RWPE1 (cell line): Measurements from ENCODE around the gene LCNL1.

ENCODE experiments used
- CTCF ChIA-PET: fragments of 350-600 bp; sonication (Branson Sonifier 250); formaldehyde crosslinking; extraction: SDS; loops from one replicate; lab custom pipeline; 2021; lab: Yijun Ruan, JAX
- POLR2A ChIA-PET: fragments of 400-600 bp; formaldehyde crosslinking; extraction: SDS; loops from one replicate; lab custom pipeline; 2020; ENCODE audit warnings: antibody characterized with exemption; ENCODE audit not compliant: low non-redundant PET; lab: Yijun Ruan, JAX
- DNase-seq: peaks from one replicate; pipeline ENCODE4 v3.0.0; 2012; ENCODE audit warnings: low spot score
- H3K27ac ChIP-seq: fragments of 450-650 bp; 2 replicates; pipeline ENCODE4 v1.5.1; 2017
- TF ChIP-seq, protein P1 (sequence below): fragments of 450-650 bp; conservative IDR thresholded peaks from 2 replicates; pipeline ENCODE4 v1.5.1; 2017; ENCODE audit warnings: low read depth, mild to moderate bottlenecking

LCNL1 gene

GRCh38 chr9:137021568-137021978 is 38.8 kb downstream of the LCNL1 start:
- CTCF ChIA-PET: interaction anchor here (0.7 to 6.1 kb wide), 3 partner anchors 13 to 76 kb away, joined by 4 to 36 read pairs (median 5); no protein-coding TSS in a partner anchor
- TF ChIP-seq, protein P1, sequence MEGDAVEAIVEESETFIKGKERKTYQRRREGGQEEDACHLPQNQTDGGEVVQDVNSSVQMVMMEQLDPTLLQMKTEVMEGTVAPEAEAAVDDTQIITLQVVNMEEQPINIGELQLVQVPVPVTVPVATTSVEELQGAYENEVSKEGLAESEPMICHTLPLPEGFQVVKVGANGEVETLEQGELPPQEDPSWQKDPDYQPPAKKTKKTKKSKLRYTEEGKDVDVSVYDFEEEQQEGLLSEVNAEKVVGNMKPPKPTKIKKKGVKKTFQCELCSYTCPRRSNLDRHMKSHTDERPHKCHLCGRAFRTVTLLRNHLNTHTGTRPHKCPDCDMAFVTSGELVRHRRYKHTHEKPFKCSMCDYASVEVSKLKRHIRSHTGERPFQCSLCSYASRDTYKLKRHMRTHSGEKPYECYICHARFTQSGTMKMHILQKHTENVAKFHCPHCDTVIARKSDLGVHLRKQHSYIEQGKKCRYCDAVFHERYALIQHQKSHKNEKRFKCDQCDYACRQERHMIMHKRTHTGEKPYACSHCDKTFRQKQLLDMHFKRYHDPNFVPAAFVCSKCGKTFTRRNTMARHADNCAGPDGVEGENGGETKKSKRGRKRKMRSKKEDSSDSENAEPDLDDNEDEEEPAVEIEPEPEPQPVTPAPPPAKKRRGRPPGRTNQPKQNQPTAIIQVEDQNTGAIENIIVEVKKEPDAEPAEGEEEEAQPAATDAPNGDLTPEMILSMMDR: no peak

GRCh38 chr9:137021979-137022661 is 39.3 kb downstream of the LCNL1 start:
- peak overlapping the region; percentile 81 for H3K27ac ChIP-seq
- ChIA-PET CTCF (interaction anchor here (0.6 to 6.1 kb wide), 3 partner anchors 13 to 63 kb away, joined by 3 to 36 read pairs (median 7); no protein-coding TSS in a partner anchor), POLR2A (interaction anchor here (0.6 kb wide), 1 partner anchor 205 kb away, joined by 3 read pairs; no protein-coding TSS in a partner anchor)
- DNase-seq: peak; percentile 95
- TF ChIP-seq, protein P1: no peak

More at GRCh38 chr9:137021568-137021978, 38.8 kb downstream of the LCNL1 start:
- POLR2A ChIA-PET: interaction anchor here (0.6 kb wide), 1 partner anchor 205 kb away, joined by 3 read pairs; no protein-coding TSS in a partner anchor
- peak overlapping the region; percentile 47 for H3K27ac ChIP-seq
- DNase-seq: no peak

- H3K27ac ChIP-seq: peak overlapping the region; percentile 81
- ChIA-PET CTCF (interaction anchor here (0.6 to 6.1 kb wide), 3 partner anchors 12 to 62 kb away, joined by 3 to 36 read pairs (median 7); no protein-coding TSS in a partner anchor), POLR2A (no interaction called here)
- TF ChIP-seq, protein P1: no peak
- DNase-seq: no peak
Measured at GRCh38 chr9:137022662-137023008, 39.8 kb downstream of the LCNL1 start.

DNA sequence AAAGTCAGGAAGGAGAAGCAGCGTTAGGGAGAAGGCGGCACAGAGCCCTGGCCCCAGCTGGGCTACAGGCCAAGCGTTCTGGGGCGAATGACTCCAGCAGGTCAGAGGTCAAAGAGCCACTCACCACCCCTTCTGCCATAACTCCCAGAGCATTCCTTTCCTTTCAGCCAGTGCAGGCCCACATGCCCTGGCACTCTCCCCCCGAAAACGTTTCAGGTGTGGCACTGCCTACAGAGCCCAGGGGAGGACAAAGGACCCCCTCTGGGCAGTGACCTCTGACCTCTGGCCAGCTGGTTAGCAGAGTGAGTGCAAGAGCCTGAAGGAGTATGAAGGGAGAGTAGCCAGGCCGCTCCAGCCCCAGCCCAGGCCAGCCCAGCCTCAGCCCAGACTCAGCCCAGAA is 40.4 kb downstream of the LCNL1 start:
- peak overlapping the region; percentile 81 for H3K27ac ChIP-seq
- TF ChIP-seq, protein P1: no peak

DNA sequence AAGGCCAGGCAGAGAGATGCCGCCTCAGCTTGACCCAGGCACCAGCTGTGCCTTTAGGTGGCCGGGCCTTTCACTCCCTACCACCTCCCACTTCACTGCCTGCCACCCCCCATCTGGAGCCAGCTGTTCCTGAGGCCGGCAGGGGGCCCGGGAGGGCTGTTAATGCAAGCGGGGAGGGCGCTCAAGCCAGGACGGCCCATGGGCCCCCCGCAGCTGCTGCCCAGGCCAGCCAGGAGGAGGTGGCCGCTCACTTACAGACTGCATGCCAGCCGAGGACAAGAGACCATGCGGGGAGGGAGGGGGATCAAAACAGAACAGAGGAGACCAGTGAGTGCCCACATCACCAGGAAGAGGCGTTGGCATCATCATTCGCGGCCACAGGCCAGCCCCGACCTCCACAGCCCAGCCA is 40.8 kb downstream of the LCNL1 start:
- no peak for DNase-seq
- CTCF ChIA-PET: interaction anchor here (0.5 to 6.1 kb wide), 4 partner anchors 11 to 279 kb away, joined by 3 to 36 read pairs (median 4); partner anchors contain the start of gene NRARP
- POLR2A ChIA-PET: no interaction called here
- TF ChIP-seq, protein P1: no peak
- peak overlapping the region; percentile 81 for H3K27ac ChIP-seq

More for the DNA sequence above, 40.4 kb downstream of the LCNL1 start:
- POLR2A ChIA-PET: no interaction called here
- no peak for DNase-seq
- CTCF ChIA-PET: interaction anchor here (0.6 to 6.1 kb wide), 3 partner anchors 12 to 279 kb away, joined by 3 to 36 read pairs (median 4); partner anchors contain the start of gene NRARP

DNA sequence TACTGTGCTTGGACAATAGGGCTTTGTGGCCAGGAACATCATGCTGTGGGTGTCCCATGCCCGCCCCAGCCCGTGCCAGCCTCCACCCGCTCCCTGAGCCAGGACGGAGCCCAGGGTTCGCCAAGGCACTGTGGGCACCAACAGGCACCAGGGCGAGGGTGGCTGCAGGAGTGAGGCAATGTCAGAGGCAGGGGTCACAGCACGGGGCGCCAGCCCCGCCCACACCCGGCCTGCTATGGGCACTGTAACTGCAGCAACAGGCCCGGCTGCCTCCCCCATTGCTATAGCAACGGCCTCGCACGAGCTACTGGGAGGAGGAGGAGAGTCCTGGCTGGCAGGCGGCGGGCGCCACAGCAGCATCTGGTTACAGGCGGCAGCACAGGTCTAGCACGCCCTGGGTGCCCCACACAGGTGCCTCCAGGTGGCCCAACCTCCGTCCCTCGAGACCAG is 42.7 kb downstream of the LCNL1 start:
- TF ChIP-seq, protein P1: no peak; the same call in 1 of the 2 replicates
- peak overlapping the region; percentile 81 for H3K27ac ChIP-seq
- POLR2A ChIA-PET: interaction anchor here (1.2 kb wide), 1 partner anchor 33 kb away, joined by 5 read pairs; the partner anchor contains the start of gene PAXX
- CTCF ChIA-PET: interaction anchor here (0.6 to 4.7 kb wide), 6 partner anchors 11 to 131 kb away, joined by 3 to 44 read pairs (median 4); partner anchors contain the start of gene NPDC1
- peak; percentile 61 for DNase-seq
